T-cell (primary cell): Measurements from ENCODE around the gene CEACAM18. TPM values are rescaled to one million over a fixed set of nuclear protein-coding genes. Genes with fewer than 3 reads are reported as not detected.

Source experiments
- ATAC-seq, 4 experiments: fragments of 200-7000 bp in 3 of 4; fragments of 150-1000 bp in 1 of 4; cut with Tn5 transposase; replicated peaks in 1 of 4; 1 replicate in 3 of 4; 2 replicates in 1 of 4; pipeline ENCODE4 v1.10.0; 2021; ENCODE audit warnings: moderate library complexity in 3 of 4, mild to moderate bottlenecking in 2 of 4, moderate number of reproducible peaks in 1 of 4
- CTCF ChIA-PET, 2 donors: fragments of 300-600 bp; sonication (Branson Sonifier 250); formaldehyde crosslinking; loops; one replicate each; lab custom pipeline; 2022; ENCODE audit warnings: antibody characterized with exemption in 2 of 2; lab: Charles Lee
- POLR2A ChIA-PET, 2 donors: fragments of 300-600 bp; sonication (Branson Sonifier 250); formaldehyde crosslinking; loops; one replicate each; lab custom pipeline; 2022; ENCODE audit warnings: antibody characterized with exemption in 2 of 2; lab: Charles Lee
- DNase-seq, 35 experiments: peaks; one replicate each; pipeline versions ENCODE4 v3.0.0 to v3.0.0-alpha.2; 2013 to 2023
- H3K27ac ChIP-seq: one replicate; pipeline ENCODE4 v1.5.1; 2013; ENCODE audit warnings: low read length
- H3K27me3 ChIP-seq, 2 experiments: replicated peaks in 1 of 2; 1 replicate in 1 of 2; 2 replicates in 1 of 2; pipeline versions ENCODE4 v1.6.1 to v1.7.0; 2013; ENCODE audit warnings: low read length in 1 of 2, mixed read lengths in 1 of 2; ENCODE audit not compliant: control insufficient read depth in 2 of 2, insufficient read depth in 2 of 2; ENCODE audit errors: extremely low read depth in 1 of 2
- H3K36me3 ChIP-seq, 2 donors: 1 replicate in 1 of 2; 2 replicates in 1 of 2; pipeline versions ENCODE4 v1.6.1 to v1.7.0; 2013; ENCODE audit warnings: low read length in 1 of 2; ENCODE audit not compliant: control insufficient read depth in 2 of 2, insufficient read depth in 1 of 2; ENCODE audit errors: extremely low read depth in 1 of 2
- H3K4me1 ChIP-seq, 2 experiments: 1 replicate in 1 of 2; 2 replicates in 1 of 2; pipeline versions ENCODE4 v1.6.1 to v1.7.0; 2013; ENCODE audit warnings: low read length in 2 of 2, mixed read lengths in 1 of 2; ENCODE audit not compliant: insufficient read depth in 2 of 2, control insufficient read depth in 1 of 2; ENCODE audit errors: extremely low read depth in 1 of 2
- H3K4me3 ChIP-seq, 2 donors: 1 replicate in 1 of 2; 2 replicates in 1 of 2; pipeline versions ENCODE4 v1.5.1 to v1.7.0; 2013; ENCODE audit warnings: mild to moderate bottlenecking in 2 of 2, low read length in 1 of 2, moderate library complexity in 1 of 2; ENCODE audit not compliant: control insufficient read depth in 1 of 2; ENCODE audit errors: extremely low read depth in 1 of 2
- H3K9me3 ChIP-seq: 2 replicates; pipeline ENCODE4 v1.7.0; 2013
- H3K27ac Mint-ChIP-seq, 2 donors: one replicate each; pipeline ENCODE4 v1.8.0; 2020 to 2021; ENCODE audit warnings: mild to moderate bottlenecking in 2 of 2, mixed read lengths in 2 of 2
- H3K27me3 Mint-ChIP-seq, 2 donors: one replicate each; pipeline ENCODE4 v1.8.0; 2021 to 2022; ENCODE audit warnings: mixed read lengths in 2 of 2
- H3K36me3 Mint-ChIP-seq: one replicate; pipeline ENCODE4 v1.8.0; 2021; ENCODE audit warnings: mixed read lengths
- H3K4me1 Mint-ChIP-seq, 3 donors: one replicate each; pipeline ENCODE4 v1.8.0; 2020 to 2022; ENCODE audit warnings: mixed read lengths in 3 of 3, mild to moderate bottlenecking in 1 of 3
- H3K4me3 Mint-ChIP-seq, 3 donors: one replicate each; pipeline ENCODE4 v1.8.0; 2020 to 2022; ENCODE audit warnings: mild to moderate bottlenecking in 3 of 3, mixed read lengths in 3 of 3, moderate library complexity in 3 of 3
- H3K9me3 Mint-ChIP-seq, 3 donors: one replicate each; pipeline ENCODE4 v1.8.0; 2020 to 2022; ENCODE audit warnings: mixed read lengths in 3 of 3
- WGBS: methylation state at CpG from one replicate; pipeline ENCODE4 v1.1.5; 2013; ENCODE audit warnings: missing lambda C conversion rate; ENCODE audit not compliant: insufficient coverage; 5-methylcytosine and 5-hydroxymethylcytosine counted together
- total RNA-seq, 35 experiments: library from RNA in 6 of 35; stranded (reverse) in 6 of 35; fragments of 120-200 nt in 1 of 35; gene quantifications; one replicate each; pipeline versions ENCODE4 v1.2.1 to v1.2.4 and lab custom pipeline; 2013 to 2026

The CEACAM18 gene
- total RNA-seq, 5 donors from 2014 or later (not counting 1 experiment from before 2014, with no cell fraction given), result not detected

DNA sequence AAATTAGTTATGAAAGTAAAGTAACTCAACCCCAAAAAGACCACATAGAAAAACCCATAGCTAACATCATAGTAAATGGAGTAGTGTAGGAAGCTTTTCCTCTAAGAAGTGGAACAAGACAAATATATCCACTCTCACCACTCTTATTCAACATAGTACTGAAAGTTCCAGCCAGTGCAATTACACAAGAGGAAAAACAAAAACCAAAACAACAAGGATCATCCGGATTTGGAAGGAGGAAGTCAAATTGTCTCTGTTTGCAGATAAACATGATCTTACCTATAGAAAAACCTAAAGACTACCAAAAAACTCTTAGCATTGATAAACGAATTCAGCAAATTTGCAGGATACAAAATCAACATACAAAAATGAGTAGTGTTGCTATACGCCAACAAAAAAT lies 11.6 kb upstream of the CEACAM18 start:
- Histone ChIP-seq H3K27me3 (peaks cover 0 to 32% of the 10 kb centered on the region in 2 experiments), H3K27ac (no peak overlapping the region), H3K4me3 (no peak overlapping the region), H3K9me3 (no peaks in the 10 kb centered on the region), H3K36me3 (no peaks in the 10 kb centered on the region), H3K4me1 (peaks cover 0 to 7% of the 10 kb centered on the region in 2 experiments)
- Mint-ChIP-seq H3K9me3 (no peaks in the 10 kb centered on the region), H3K4me1 (peaks cover 10 to 18% (median 18%) of the 10 kb centered on the region in 3 donors), H3K27me3 (peaks cover 21 to 34% of the 10 kb centered on the region in 2 donors), H3K36me3 (no peaks in the 10 kb centered on the region), H3K27ac (no peak overlapping the region), H3K4me3 (no peak overlapping the region)
- CTCF ChIA-PET, result interaction anchor here in 1 of 2 donors (0.7 to 0.8 kb wide), 2 partner anchors 45 to 73 kb away, joined by 3 to 6 read pairs; no protein-coding TSS in a partner anchor
- DNase-seq, result no peak
- no peak for ATAC-seq
- POLR2A ChIA-PET, result no interaction called here
- no CpG with 5 or more reads among the region's 3 CpGs for WGBS

DNA sequence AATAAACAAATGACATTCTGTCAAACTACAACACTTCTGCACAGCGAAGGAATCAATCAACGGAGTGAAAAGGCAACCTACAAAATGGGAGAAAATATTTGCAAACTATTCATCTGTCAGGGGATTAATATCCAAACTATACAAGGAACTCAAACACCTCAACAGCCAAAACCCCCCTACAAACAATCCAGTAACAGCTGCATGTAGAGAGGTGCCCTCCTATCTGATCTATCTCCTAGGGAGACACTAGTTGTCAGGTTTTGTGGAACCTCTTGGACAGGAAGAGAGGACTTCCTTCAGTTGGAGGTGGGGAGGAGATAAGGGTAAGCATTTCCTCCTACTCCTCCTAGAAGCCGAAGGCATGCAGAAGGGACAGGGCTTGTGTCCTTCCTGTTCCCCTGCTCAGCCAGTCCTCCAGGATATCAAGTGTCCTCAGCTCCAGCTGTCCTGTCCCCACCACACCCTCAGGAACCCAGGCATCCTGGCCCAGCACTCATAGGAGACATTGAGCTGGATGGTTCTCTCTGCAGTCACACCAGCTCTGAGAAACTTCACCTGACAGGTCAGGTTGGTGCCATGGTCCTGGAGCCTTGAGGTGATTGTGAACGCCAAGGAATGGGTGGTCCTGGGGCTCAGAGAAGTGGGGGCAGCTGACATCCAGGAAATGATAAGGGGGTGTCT lies 10.3 kb upstream of the CEACAM18 start:
- H3K4me3 Mint-ChIP-seq, result no peak overlapping the region
- no peaks in the 10 kb centered on the region for H3K9me3 ChIP-seq
- H3K27ac ChIP-seq, result no peak overlapping the region
- H3K4me3 ChIP-seq, result no peak overlapping the region
- DNase-seq (no peak), ATAC-seq (no peak)
- no peak overlapping the region for H3K27ac Mint-ChIP-seq
- H3K36me3 ChIP-seq, result no peaks in the 10 kb centered on the region
- H3K4me1 ChIP-seq, result peaks cover 0 to 3% of the 10 kb centered on the region in 2 experiments
- peaks cover 9 to 20% (median 16%) of the 10 kb centered on the region in 3 donors for H3K4me1 Mint-ChIP-seq
- ChIA-PET CTCF (no interaction called here), POLR2A (no interaction called here)
- no peaks in the 10 kb centered on the region for H3K9me3 Mint-ChIP-seq
- WGBS, result 17% methylated on average over 2 of the region's 4 CpGs
- H3K27me3 ChIP-seq, result peaks cover 0 to 19% of the 10 kb centered on the region in 2 experiments
- H3K27me3 Mint-ChIP-seq, result peaks cover 23 to 27% of the 10 kb centered on the region in 2 donors
- no peaks in the 10 kb centered on the region for H3K36me3 Mint-ChIP-seq

DNA sequence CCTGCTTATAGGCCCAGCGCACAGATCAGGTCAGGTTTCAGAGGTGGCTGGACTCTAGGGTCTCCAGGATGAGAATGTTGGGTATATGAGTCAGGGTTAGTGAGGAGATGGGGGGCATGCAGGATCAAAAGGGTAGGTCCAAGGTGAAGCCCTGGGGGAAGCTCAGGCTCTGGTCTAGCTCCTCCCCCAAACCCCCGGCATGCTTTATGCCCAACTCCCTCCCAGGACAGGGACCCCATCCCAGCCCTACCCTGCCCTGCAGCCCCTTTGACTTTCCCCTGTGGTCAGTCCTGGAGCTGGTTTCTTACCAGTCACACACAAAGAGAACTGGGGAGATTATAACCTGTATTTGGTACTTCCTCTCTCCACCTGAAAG lies 9.8 kb upstream of the CEACAM18 start:
- Histone ChIP-seq H3K4me3 (no peak overlapping the region), H3K36me3 (no peaks in the 10 kb centered on the region), H3K9me3 (no peaks in the 10 kb centered on the region), H3K4me1 (peaks cover 0 to 1% of the 10 kb centered on the region in 2 experiments), H3K27ac (no peak overlapping the region), H3K27me3 (peaks cover 0 to 18% of the 10 kb centered on the region in 2 experiments)
- 100% methylated on average over 1 of the region's 2 CpGs for WGBS
- Mint-ChIP-seq H3K27me3 (peaks cover 22 to 24% of the 10 kb centered on the region in 2 donors), H3K9me3 (no peaks in the 10 kb centered on the region), H3K27ac (no peak overlapping the region), H3K4me3 (no peak overlapping the region), H3K4me1 (peaks cover 9 to 15% (median 12%) of the 10 kb centered on the region in 3 donors), H3K36me3 (no peaks in the 10 kb centered on the region)
- DNase-seq, result no peak
- CTCF ChIA-PET, result no interaction called here
- POLR2A ChIA-PET, result no interaction called here
- no peak for ATAC-seq

DNA sequence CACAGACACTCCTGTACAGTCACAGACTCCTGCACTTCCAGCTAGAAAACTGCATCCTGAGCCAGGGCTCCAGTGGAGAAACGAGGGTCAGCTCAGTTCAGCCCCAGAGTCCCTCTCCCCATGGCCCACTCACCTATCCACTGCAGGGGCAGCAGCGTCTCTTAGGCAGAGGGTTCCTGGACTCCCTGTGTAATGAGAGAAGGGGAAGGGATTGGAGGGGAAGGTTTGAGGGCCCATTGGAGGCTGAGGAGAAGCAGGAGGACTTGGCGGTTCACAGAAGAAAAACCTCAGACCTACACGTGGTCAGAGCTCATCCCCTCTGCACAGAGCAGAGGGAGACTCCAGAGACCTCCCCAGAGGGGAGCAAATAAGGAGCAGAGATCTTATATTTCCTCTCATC lies 9.2 kb upstream of the CEACAM18 start:
- Mint-ChIP-seq H3K4me1 (peaks cover 8 to 13% (median 10%) of the 10 kb centered on the region in 3 donors), H3K4me3 (no peak overlapping the region), H3K27me3 (peaks cover 22 to 25% of the 10 kb centered on the region in 2 donors), H3K27ac (no peak overlapping the region), H3K9me3 (no peaks in the 10 kb centered on the region), H3K36me3 (no peaks in the 10 kb centered on the region)
- H3K4me1 ChIP-seq, result no peaks in the 10 kb centered on the region
- no peak overlapping the region for H3K27ac ChIP-seq
- ChIA-PET POLR2A (no interaction called here), CTCF (interaction anchor here in 1 of 2 donors (1.3 kb wide), 1 partner anchor 188 kb away, joined by 5 read pairs; no protein-coding TSS in a partner anchor)
- H3K4me3 ChIP-seq, result no peak overlapping the region
- no CpG with 5 or more reads among the region's 4 CpGs for WGBS
- H3K36me3 ChIP-seq, result no peaks in the 10 kb centered on the region
- ATAC-seq (no peak), DNase-seq (no peak)
- peaks cover 0 to 21% of the 10 kb centered on the region in 2 experiments for H3K27me3 ChIP-seq
- no peaks in the 10 kb centered on the region for H3K9me3 ChIP-seq

DNA sequence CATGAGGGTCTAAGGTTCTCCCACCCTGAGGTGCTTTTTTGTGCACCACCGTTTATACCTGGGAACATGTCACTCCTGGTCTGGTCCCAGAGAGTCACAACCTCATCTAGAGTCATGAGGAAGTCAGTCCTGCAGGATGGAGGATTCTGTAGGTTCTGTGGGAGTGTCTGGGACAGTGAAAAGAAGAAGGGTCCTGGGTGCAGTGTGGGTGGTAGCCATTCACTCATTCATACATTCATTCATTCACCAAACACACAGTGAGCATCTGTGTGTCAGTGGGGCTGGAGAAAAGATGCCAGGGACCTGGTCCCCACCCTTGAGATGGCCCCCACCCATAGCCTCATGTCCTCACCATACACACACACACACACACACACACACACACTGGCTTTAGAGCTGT lies 8.7 kb upstream of the CEACAM18 start:
- 40% methylated on average over 1 of the region's 1 CpG for WGBS
- ChIA-PET POLR2A (no interaction called here), CTCF (interaction anchor here in 1 of 2 donors (1.3 kb wide), 1 partner anchor 187 kb away, joined by 5 read pairs; no protein-coding TSS in a partner anchor)
- Histone ChIP-seq H3K27me3 (peaks cover 2 to 21% of the 10 kb centered on the region in 2 experiments), H3K27ac (no peak overlapping the region), H3K4me3 (no peak overlapping the region), H3K36me3 (no peaks in the 10 kb centered on the region), H3K9me3 (no peaks in the 10 kb centered on the region), H3K4me1 (no peaks in the 10 kb centered on the region)
- H3K27me3 Mint-ChIP-seq, result peaks cover 25 to 26% of the 10 kb centered on the region in 2 donors
- peaks cover 5 to 13% (median 8%) of the 10 kb centered on the region in 3 donors for H3K4me1 Mint-ChIP-seq
- DNase-seq (no peak), ATAC-seq (no peak)
- no peaks in the 10 kb centered on the region for H3K9me3 Mint-ChIP-seq
- H3K36me3 Mint-ChIP-seq, result no peaks in the 10 kb centered on the region
- no peak overlapping the region for H3K27ac Mint-ChIP-seq
- no peak overlapping the region for H3K4me3 Mint-ChIP-seq

DNA sequence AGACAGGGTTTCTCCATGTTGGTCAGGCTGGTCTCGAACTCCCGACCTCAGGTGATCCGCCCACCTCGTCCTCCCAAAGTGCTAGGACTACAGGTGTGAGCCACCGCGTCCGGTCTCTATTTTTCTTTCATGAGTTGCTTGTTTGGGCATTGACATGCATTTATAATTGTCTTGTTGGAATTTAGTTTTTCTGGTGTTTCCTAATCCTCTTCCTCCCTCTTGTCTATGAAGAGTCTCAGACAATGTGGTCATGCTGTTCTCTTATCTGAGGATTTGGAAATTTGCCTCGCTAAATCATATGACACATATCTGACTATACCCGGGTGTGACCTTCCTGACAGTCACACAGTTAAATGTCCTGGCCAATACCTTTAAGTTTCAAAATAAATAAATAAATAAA lies 7.4 kb upstream of the CEACAM18 start:
- POLR2A ChIA-PET, result interaction anchor here in 1 of 2 donors (0.7 kb wide), 1 partner anchor 31 kb away, joined by 4 read pairs; no protein-coding TSS in a partner anchor
- no peak overlapping the region for H3K4me3 Mint-ChIP-seq

More for the DNA sequence above, 7.4 kb upstream of the CEACAM18 start:
- H3K4me3 ChIP-seq, result no peak overlapping the region
- peaks cover 5 to 13% (median 8%) of the 10 kb centered on the region in 3 donors for H3K4me1 Mint-ChIP-seq
- no peaks in the 10 kb centered on the region for H3K36me3 ChIP-seq
- no peaks in the 10 kb centered on the region for H3K9me3 Mint-ChIP-seq
- H3K27ac ChIP-seq, result no peak overlapping the region
- H3K27me3 ChIP-seq, result peaks cover 2 to 17% of the 10 kb centered on the region in 2 experiments
- H3K4me1 ChIP-seq, result no peaks in the 10 kb centered on the region
- no CpG with 5 or more reads among the region's 9 CpGs for WGBS
- no peaks in the 10 kb centered on the region for H3K9me3 ChIP-seq
- H3K27me3 Mint-ChIP-seq, result peaks cover 19 to 26% of the 10 kb centered on the region in 2 donors
- H3K36me3 Mint-ChIP-seq, result no peaks in the 10 kb centered on the region
- ATAC-seq (no peak), DNase-seq (no peak)
- CTCF ChIA-PET, result interaction anchor here in 1 of 2 donors (0.6 to 1.4 kb wide), 5 partner anchors 44 to 307 kb away, joined by 3 to 6 read pairs (median 3); no protein-coding TSS in a partner anchor
- no peak overlapping the region for H3K27ac Mint-ChIP-seq
